DND-41 (cell line): ENCODE results near the gene ASPN.

Source experiments
- EZH2 ChIP-seq: IDR thresholded peaks from 3 replicates; pipeline ENCODE4 v1.6.1; 2012; ENCODE audit warnings: borderline replicate concordance, low read depth, mild to moderate bottlenecking, moderate library complexity, low read length, inconsistent platforms; ENCODE audit not compliant: severe bottlenecking
- TF ChIP-seq, protein P1 (sequence below): IDR thresholded peaks from 2 replicates; pipeline ENCODE4 v1.5.1; 2012; ENCODE audit warnings: borderline replicate concordance, low read length, moderate library complexity, mild to moderate bottlenecking; ENCODE audit not compliant: poor library complexity, severe bottlenecking; ENCODE audit errors: extremely low read depth

DNA sequence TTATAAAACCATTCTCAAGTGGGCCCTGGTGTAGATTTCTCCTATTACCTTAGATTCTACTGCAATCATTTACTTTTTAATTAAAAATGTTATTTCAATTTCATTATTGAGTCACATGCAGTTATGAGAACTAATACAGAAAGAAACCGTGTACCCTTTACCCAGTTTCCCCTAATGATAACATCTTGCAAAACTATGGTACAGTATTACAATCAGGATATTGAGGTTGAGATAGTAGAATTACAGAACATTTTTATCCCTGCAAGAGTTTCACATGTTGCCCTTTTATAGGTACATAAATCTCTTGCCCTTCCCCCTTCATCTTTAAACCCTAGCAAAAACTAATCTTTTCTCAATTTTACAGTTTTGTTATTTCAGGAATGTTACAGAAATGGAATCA, 47.0 kb downstream of the ASPN start:
- TF ChIP-seq, protein P1, sequence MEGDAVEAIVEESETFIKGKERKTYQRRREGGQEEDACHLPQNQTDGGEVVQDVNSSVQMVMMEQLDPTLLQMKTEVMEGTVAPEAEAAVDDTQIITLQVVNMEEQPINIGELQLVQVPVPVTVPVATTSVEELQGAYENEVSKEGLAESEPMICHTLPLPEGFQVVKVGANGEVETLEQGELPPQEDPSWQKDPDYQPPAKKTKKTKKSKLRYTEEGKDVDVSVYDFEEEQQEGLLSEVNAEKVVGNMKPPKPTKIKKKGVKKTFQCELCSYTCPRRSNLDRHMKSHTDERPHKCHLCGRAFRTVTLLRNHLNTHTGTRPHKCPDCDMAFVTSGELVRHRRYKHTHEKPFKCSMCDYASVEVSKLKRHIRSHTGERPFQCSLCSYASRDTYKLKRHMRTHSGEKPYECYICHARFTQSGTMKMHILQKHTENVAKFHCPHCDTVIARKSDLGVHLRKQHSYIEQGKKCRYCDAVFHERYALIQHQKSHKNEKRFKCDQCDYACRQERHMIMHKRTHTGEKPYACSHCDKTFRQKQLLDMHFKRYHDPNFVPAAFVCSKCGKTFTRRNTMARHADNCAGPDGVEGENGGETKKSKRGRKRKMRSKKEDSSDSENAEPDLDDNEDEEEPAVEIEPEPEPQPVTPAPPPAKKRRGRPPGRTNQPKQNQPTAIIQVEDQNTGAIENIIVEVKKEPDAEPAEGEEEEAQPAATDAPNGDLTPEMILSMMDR, result no peak
- no peak for TF ChIP-seq EZH2
